Tibial nerve (tissue), 4 donors: ENCODE measurements around the gene RIPPLY3. TPM values are rescaled to one million over a fixed set of nuclear protein-coding genes. Genes with fewer than 3 reads are reported as not detected.

Experiments used
- DNase-seq, 2 donors: peaks; one replicate each; pipeline ENCODE4 v3.0.0-alpha.2; 2019; ENCODE audit warnings: low spot score in 2 of 2
- H3K27ac ChIP-seq, 4 donors: fragments of 200-600 bp; sonication (generic) in 3 of 4; one replicate each; pipeline ENCODE4 v1.5.1; 2017 to 2019; ENCODE audit warnings: mild to moderate bottlenecking in 1 of 4
- H3K27me3 ChIP-seq, 2 donors: fragments of 200-600 bp; sonication (generic) in 1 of 2; one replicate each; pipeline versions ENCODE4 v1.5.1 to v1.6.0; 2017 to 2019
- H3K36me3 ChIP-seq, 3 donors: fragments of 200-600 bp; sonication (generic); one replicate each; pipeline ENCODE4 v1.5.1; 2018 to 2019
- H3K4me1 ChIP-seq, 4 donors: fragments of 200-600 bp; sonication (generic) in 3 of 4; one replicate each; pipeline ENCODE4 v1.5.1; 2017 to 2019
- H3K4me3 ChIP-seq, 4 donors: fragments of 200-600 bp; sonication (generic) in 3 of 4; one replicate each; pipeline ENCODE4 v1.5.1; 2017 to 2019; ENCODE audit warnings: mild to moderate bottlenecking in 1 of 4, moderate library complexity in 1 of 4
- H3K9me3 ChIP-seq, 4 donors: fragments of 200-600 bp; sonication (generic) in 3 of 4; one replicate each; pipeline ENCODE4 v1.5.1; 2017 to 2019
- CTCF ChIP-seq, 5 experiments: fragments of 200-600 bp in 3 of 5; fragments of 450-650 bp in 2 of 5; sonication (generic) in 3 of 5; IDR thresholded peaks; one replicate each; pipeline ENCODE4 v1.5.1; 2016 to 2019; ENCODE audit warnings: antibody characterized with exemption in 5 of 5, mild to moderate bottlenecking in 3 of 5, moderate library complexity in 2 of 5
- EP300 ChIP-seq, 2 donors: sonication (generic); formaldehyde crosslinking; IDR thresholded peaks; one replicate each; pipeline ENCODE4 v1.6.1; 2017; ENCODE audit warnings: antibody characterized with exemption in 2 of 2, mild to moderate bottlenecking in 1 of 2
- POLR2A ChIP-seq, 2 donors: fragments of 450-650 bp; IDR thresholded peaks; one replicate each; pipeline ENCODE4 v1.6.1; 2017; ENCODE audit warnings: antibody characterized with exemption in 2 of 2, mild to moderate bottlenecking in 2 of 2, moderate library complexity in 2 of 2
- WGBS, 2 donors: methylation state at CpG; one replicate each; pipeline ENCODE4 v1.1.5; 2018; 5-methylcytosine and 5-hydroxymethylcytosine counted together
- small RNA-seq: library from RNA; depleted of rRNA; stranded (forward); fragments of <200 nt; gene quantifications from one replicate; pipeline ENCODE3, GENCODE V24; 2016
- total RNA-seq, 4 donors: library from RNA; depleted of rRNA; stranded (reverse); fragments of >200 nt; gene quantifications; one replicate each; pipeline ENCODE4 v1.1.0, GENCODE V29; 2016

The RIPPLY3 gene
- total RNA-seq, 4 donors from 2014 or later: not detected

DNA sequence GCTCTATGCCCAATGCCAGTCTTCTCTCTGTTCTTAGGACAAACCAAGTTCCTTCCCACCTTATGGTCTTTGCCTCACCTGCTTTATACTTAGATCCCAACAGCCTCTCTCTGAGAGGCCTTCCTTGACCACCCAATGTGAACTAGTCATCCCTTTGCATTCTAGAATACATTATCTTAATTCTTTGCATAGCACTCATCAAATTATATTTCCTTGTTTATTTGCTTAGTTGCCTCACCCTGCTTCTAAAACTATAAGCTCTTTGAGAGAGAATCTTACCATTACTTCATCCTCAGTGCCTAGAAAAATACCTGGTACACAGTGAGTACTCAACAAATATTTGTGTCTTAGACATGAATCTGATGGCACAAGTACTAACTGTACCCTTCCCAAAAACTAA is 58.3 kb downstream of the RIPPLY3 start:
- no peak overlapping the region for H3K4me3 ChIP-seq
- H3K27ac ChIP-seq: no peak overlapping the region
- peaks cover 0 to 51% (median 0%) of the 10 kb centered on the region in 3 donors for H3K36me3 ChIP-seq
- TF ChIP-seq EP300 (IDR thresholded peaks at IDR 0.05) (no peak), POLR2A (IDR thresholded peaks at IDR 0.05) (no peak), CTCF (IDR thresholded peaks at IDR 0.05) (no peak)
- no peaks in the 10 kb centered on the region for H3K9me3 ChIP-seq
- no peak for DNase-seq
- H3K4me1 ChIP-seq: peaks cover 0 to 12% (median 7%) of the 10 kb centered on the region in 4 donors
- no peaks in the 10 kb centered on the region for H3K27me3 ChIP-seq

- TF ChIP-seq CTCF (IDR thresholded peaks at IDR 0.05) (no peak), POLR2A (IDR thresholded peaks at IDR 0.05) (no peak), EP300 (IDR thresholded peaks at IDR 0.05) (no peak)
- 91 to 92% methylated on average over 9 of the region's 9 CpGs for WGBS, 2 donors
- H3K4me3 ChIP-seq: no peak overlapping the region
Observed at GRCh38 chr21:37065561-37066177, 59.2 kb downstream of the RIPPLY3 start.

More at GRCh38 chr21:37065561-37066177, 59.2 kb downstream of the RIPPLY3 start:
- no peak overlapping the region for H3K27ac ChIP-seq
- H3K9me3 ChIP-seq: no peaks in the 10 kb centered on the region
- H3K4me1 ChIP-seq: peaks cover 0 to 11% (median 4%) of the 10 kb centered on the region in 4 donors
- no peak for DNase-seq
- peaks cover 0 to 51% (median 0%) of the 10 kb centered on the region in 3 donors for H3K36me3 ChIP-seq
- H3K27me3 ChIP-seq: no peaks in the 10 kb centered on the region

Small RNA genes lying within 50 kb of the gene (small RNA-seq; reads per million reads assigned to genes)
- gene RF00019: not detected
- gene RNU6-696P: not detected

Other genes with a start within 250 kb of the RIPPLY3 start
- 10 to 100 TPM; 14.4 to 19.0 (median 17.4) TPM for gene HLCS, start 40.0 kb upstream of the RIPPLY3 start, total RNA-seq
- gene PIGP, start 66.4 kb downstream of the RIPPLY3 start, total RNA-seq: 10 to 100 TPM in 3 of 4 donors, 1 to 10 TPM in 1; 4.5 to 40.0 (median 26.5) TPM
- 100 to 1,000 TPM; 136 to 259 (median 158) TPM for gene TTC3, start 66.6 kb downstream of the RIPPLY3 start, total RNA-seq